HG03432 (cell line): ENCODE results near the gene SERPINB12.

Experiments
- ATAC-seq: cut with Tn5 transposase; IDR thresholded peaks from one replicate; pipeline ENCODE4 v1.9.1; 2021; ENCODE audit warnings: mild to moderate bottlenecking, moderate library complexity; ENCODE audit not compliant: unreplicated experiment

Gene SERPINB12, protein sequence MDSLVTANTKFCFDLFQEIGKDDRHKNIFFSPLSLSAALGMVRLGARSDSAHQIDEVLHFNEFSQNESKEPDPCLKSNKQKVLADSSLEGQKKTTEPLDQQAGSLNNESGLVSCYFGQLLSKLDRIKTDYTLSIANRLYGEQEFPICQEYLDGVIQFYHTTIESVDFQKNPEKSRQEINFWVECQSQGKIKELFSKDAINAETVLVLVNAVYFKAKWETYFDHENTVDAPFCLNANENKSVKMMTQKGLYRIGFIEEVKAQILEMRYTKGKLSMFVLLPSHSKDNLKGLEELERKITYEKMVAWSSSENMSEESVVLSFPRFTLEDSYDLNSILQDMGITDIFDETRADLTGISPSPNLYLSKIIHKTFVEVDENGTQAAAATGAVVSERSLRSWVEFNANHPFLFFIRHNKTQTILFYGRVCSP

GRCh38 chr18:63542069-63542468, at the start of gene SERPINB12:
Gene SERPINB12 (plus strand): TSS chr18:63542369. CDS start chr18:63556160, 13,791 bp downstream.
- ATAC-seq = no peak

- no peak for ATAC-seq
Observed at GRCh38 chr18:63492851-63493250, 49.3 kb upstream of the SERPINB12 start.

GRCh38 chr18:63495675-63496074, 46.5 kb upstream of the SERPINB12 start:
- no peak for ATAC-seq

DNA sequence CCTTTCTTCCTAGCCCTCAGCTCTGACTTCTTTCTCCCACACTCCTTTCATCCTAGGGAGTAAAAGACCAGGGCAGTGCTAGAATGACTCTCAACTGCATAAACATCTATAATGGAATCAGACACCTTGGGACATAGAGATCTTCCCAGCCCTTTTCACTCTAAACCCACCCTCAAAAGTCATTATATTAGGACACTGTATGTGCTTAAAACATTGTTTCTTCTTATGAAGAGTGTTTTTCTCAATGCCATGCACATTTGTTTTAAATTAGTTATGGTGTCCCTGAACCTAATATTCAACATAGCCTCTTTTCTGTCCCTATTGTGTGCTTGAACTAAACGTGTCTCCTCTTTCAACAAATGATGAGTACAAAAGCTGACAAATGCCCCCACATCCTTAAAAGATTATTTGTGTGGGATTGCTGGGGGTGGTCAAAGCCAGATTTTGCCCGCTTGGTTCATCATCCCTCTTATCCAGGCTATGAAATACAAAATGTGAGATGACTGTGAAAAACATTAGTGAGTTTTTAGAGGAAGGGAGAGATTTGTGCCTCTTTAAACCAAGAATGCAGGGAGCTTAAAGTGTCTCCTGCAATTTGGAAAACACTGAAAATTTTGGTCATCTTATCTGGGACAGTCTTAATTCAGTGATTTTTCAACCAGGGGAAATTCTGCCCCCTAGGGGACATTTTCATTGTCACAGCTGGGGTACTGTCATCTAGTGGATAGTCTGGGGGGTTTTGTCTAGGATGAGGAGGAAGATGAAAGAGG, 36.4 kb upstream of the SERPINB12 start:
- peak; percentile 69 for ATAC-seq

- peak; percentile 10 for ATAC-seq
Observed at GRCh38 chr18:63506336-63506646, 35.9 kb upstream of the SERPINB12 start.

DNA sequence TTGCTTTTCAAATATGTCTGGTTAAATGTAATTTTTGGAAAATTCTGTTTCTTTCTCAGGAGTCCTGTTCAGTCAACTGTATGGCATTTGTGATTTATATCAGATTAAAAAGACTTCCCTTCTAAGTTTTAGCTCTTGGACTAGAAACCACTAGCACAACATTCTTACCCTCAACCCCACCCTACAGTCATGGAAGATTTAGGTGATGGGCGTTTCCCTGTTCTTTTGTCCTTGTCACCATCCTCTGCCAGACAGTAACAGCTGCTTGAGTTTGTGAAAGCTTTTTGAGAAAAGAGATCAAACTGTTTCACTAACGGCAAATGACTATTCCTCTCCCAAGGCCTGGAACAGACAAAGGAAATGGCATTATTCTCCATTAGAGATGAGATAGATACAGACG, 33.6 kb upstream of the SERPINB12 start:
- ATAC-seq = no peak

DNA sequence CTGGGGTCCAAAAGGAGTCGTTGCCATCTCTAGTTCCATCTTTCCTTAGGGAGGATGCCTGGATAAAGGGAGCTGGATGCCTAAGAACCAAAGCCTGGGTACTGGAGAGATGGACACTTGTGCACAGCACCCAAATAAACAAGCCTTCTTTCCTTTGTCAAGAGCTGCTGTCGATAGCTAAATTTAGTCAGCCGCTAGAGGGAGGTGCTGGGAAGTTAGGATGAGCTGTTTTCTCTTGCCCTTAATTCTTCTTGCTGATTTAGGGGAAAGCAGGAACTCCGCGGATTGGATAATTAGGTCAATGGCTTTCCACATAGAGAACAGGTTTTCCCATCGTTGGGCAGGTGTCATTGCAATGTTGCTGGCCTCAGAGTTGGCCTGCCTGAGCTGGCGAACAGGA, 30.9 kb upstream of the SERPINB12 start:
- no peak for ATAC-seq

- no peak for ATAC-seq
Observed at GRCh38 chr18:63514326-63514725, 27.8 kb upstream of the SERPINB12 start.

DNA sequence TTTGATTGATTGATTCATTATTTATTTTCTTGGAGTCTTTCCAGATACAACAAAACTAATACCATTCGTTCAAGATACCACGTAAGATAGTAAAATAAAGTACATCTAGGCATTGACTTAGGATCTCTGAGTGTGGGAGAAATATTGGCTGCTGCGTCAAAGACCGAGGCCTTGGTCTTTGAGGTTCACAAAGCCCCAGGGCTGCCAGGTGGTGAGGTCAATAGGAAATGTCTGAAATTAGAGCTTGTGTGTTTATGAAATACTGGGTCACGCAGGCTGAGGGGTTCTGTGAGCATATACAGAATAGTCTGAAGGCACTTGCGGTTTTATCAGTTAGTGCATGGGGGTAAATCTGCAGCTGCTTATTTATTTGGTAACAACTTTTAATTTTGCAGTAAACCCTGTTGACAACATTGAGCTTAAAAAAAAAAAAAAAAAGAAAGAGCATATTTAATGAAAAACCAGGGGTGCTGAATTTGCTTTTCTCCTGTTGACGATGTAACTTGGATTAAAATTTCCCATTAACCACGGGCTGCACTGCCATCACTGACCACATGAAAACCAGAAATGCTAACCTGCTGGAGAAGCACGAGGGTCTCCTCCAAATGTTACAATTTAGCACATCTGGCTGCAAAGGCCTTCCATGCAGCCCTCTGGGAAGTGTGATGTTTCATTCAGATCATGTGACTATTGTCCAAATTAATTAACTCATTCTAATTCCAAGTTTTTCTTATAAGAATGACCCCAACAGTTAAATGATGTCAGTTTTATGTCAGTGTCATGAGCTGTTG, 27.1 kb upstream of the SERPINB12 start:
- no peak for ATAC-seq

GRCh38 chr18:63515801-63516200, 26.4 kb upstream of the SERPINB12 start:
- no peak for ATAC-seq

GRCh38 chr18:63518178-63519012, 23.8 kb upstream of the SERPINB12 start:
- ATAC-seq = peak; percentile 95

DNA sequence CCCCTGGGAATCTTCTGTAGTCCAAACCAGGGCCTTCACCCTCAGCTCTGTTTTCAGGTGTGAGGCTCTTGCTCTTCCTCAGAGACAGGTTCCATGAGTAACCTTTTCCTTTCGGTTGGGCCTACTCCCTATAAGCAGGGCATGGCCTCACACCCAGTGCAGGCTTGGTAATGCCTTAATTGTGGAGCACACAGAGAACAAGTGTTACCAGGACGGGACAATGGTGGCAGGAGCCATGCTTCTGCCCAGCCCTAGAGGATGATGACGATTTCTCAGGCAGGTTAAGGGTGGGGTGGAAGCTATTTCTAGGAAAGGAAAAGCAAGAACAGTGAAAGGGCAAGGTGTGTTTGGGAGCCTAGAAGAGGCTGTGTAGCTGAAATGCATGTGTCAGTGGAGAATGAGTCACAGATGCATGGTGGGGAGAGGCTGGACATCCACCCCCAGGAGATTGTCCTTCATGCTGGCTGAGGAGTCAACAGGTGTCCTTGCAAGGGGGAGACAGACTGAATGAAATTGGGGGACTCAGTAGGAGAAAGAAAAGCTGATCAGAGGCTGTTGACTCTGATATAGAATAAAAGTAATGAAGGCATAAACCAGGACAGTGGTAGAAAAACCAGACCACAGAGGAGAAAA, 22.0 kb upstream of the SERPINB12 start:
- ATAC-seq = no peak

DNA sequence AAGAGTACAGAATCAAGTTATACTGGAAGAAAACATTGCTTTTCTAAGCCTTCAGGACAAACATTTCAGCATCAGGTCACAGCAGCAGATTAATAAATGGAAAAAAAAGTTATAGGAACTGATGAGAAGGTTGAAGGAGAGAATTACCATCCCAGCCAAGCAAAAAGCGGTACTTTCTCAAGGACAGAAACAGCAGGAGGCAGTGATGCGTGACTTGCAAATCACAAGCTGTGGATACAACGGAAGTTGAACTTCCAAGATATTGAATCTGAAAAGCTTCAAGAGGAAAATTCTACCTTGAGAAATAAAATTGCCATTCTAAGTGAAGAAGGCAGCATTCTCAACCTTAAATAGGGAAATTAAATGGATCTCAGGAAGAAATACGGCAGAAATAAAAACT, 18.5 kb upstream of the SERPINB12 start:
- ATAC-seq = no peak

DNA sequence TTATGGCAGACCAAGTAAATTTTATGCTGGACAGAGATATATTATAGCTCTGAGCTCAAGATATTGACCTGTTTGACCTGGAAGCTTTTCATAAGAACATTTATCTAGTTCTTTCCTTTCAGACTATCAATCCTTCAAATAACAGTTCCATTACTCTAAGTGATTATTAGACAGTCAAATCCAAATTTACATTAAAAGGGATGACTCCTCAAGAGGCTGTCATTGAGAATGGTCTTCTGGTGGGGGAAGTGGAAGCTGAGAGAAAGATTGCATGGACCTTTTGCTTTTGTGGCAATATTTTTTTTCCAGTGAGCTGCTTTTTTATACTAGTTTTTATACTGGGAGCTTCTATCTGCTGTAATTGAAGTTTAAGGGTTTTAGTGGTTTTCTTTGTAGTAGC, 14.9 kb upstream of the SERPINB12 start:
- ATAC-seq = no peak

DNA sequence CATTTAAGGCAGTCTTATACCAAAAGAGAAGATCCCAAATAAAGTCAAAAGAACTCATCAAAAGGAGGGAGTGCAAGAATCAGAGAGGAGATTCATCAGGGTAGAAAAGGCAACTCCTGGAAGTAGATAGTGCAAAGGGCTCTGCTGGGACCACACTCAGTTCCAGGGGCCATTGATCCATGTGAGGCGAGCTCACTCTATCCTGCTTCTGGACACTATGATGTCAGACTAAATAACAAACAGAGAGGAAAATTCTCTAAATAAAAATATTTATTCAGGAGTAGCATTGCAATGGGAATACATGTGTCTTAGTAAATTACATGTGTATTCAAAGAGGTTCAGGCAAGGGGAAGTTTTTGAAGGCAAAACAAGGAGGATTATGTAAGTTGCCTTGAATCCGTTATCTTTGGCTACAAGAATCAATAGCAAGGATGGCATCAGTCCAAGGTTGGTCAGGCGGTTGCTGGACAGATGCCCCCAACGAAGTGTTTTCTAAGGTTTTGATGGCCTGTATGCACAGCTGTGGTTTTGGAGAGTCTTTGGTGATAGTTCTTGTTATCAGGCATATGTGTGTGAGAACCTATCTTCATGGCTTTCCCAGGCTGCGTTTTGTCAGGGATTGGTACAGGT, 13.2 kb upstream of the SERPINB12 start:
- ATAC-seq = no peak

DNA sequence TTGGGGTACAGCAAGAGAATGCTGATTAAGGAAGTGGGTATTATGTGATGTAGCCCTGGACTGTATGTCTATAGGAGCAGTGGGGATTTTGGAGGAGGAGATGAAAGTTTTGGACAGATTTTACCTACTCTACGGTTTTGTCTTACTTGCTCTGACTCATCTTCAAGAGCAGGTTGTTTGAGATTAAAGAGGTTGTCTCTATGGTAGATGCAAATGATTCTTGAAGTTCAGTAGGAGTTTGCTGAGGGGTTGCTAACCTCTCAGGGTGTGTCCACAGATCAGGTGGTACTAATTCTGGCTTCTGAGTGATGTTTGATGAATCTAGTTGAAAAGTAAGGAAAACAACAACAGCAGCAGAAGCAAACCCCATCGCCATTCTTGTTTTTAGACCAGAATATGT, 9.7 kb upstream of the SERPINB12 start:
- ATAC-seq = peak; percentile 51

DNA sequence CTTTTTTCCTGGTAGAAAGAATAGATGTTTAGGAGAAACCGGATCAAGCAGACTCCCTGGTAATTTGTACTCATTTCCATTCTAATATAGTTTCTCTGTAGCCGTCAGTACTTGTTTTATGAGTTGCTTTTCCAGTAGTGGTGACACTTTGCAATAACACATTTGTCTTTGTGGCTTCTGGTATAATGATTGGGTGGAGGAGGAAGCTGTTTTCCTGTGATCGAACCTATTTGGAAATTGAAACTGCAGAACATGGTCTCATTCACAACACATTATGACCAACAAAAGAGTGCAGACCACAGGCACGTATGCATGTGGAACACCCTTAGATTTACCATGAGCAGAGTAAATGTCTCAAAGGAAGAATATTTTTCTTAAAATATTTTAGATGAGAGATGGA, 7.6 kb upstream of the SERPINB12 start:
- peak; percentile 73 for ATAC-seq

- no peak for ATAC-seq
Observed at GRCh38 chr18:63539904-63540510, 2.2 kb upstream of the SERPINB12 start.

DNA sequence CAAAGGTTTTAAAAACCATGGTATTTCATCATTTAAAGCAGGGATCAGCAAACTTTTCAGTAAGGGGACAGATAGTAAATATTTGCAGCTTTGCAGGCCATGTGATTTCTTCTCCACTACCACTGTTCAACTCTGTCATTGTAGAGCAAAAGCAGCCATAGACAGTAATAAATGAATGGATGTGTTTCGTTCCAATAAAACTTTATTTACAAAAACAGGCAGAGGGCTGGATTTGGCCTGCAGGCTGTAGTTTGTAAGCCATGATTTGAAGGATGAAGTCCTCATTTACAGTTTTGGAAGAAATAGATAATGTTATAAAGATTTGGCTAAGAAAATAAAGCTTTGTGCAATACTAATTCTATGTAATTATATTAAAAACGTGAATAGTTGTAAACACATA, 1.8 kb downstream of the SERPINB12 start:
- no peak for ATAC-seq
